ENCODE data around the gene PZP.

DNA sequence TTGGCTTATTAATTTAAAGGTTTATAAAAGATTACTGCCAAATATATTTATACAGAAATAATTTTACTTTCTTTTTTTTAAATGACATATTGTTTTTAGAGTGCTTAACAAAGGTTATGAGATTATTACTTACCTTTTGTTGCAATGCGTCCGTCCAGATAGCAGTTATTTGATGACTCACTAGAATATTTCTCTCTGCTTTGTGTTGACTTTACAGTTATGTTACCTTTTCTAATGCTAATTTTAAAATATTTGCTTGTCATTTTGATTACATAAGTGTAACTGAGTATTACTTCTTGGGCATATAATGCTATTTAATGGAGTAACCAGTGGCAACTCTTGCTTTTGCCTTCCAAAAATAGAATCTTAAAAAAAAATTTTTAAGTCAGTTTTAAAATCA is 6.3 kb upstream of the PZP start:
- TF ChIP-seq CTCF (IDR thresholded peaks at IDR 0.05; ENCODE audit: control extremely low read depth in 1 of 3, insufficient read depth in 1 of 3, low read depth in 1 of 3, low read length in 3 of 3) (no peak), SIRT6 (IDR thresholded peaks at IDR 0.05; ENCODE audit: low read length) (no peak), POLR2AphosphoS5 (IDR thresholded peaks at IDR 0.05; ENCODE audit: low read depth, low read length) (no peak), SP2 (IDR thresholded peaks at IDR 0.05; ENCODE audit: low read length) (no peak), RFX5 (IDR thresholded peaks at IDR 0.05; ENCODE audit: borderline replicate concordance, low read depth, low read length) (no peak), EP300 (IDR thresholded peaks at IDR 0.05; ENCODE audit: borderline replicate concordance in 1 of 2, low read depth in 2 of 2, low read length in 2 of 2) (no peak), POLR2A (IDR thresholded peaks at IDR 0.05; ENCODE audit: control extremely low read depth in 1 of 2, low read depth in 2 of 2, low read length in 2 of 2) (no peak), SUZ12 (IDR thresholded peaks at IDR 0.05; ENCODE audit: low read length) (no peak)
